Subcutaneous abdominal adipose tissue (tissue), 5 donors: ENCODE results near the gene MYRIP.
"Not testable (repeated sequence)": the region's sequence is repeated elsewhere in the genome, so short reads cannot be mapped to it uniquely, and the experiment has no call there.

Source experiments
- H3K27ac ChIP-seq: one replicate; pipeline ENCODE4 v1.7.0; 2013; ENCODE audit warnings: low read depth, mild to moderate bottlenecking, inconsistent platforms, low read length, moderate library complexity
- H3K27me3 ChIP-seq, 5 donors: one replicate each; pipeline ENCODE4 v1.7.0; 2013; ENCODE audit warnings: low read length in 5 of 5, inconsistent platforms in 1 of 5; ENCODE audit not compliant: control insufficient read depth in 5 of 5, insufficient read depth in 4 of 5
- H3K36me3 ChIP-seq, 5 donors: one replicate each; pipeline ENCODE4 v1.7.0; 2013; ENCODE audit warnings: low read length in 5 of 5; ENCODE audit not compliant: control insufficient read depth in 5 of 5, insufficient read depth in 5 of 5
- H3K4me1 ChIP-seq, 5 donors: one replicate each; pipeline ENCODE4 v1.7.0; 2013; ENCODE audit warnings: low read length in 5 of 5, mild to moderate bottlenecking in 3 of 5, moderate library complexity in 1 of 5; ENCODE audit not compliant: control insufficient read depth in 5 of 5, insufficient read depth in 5 of 5
- H3K4me3 ChIP-seq, 5 donors: one replicate each; pipeline ENCODE4 v1.7.0; 2013; ENCODE audit warnings: low read length in 5 of 5, low read depth in 1 of 5
- H3K9ac ChIP-seq, 5 donors: one replicate each; pipeline ENCODE4 v1.7.0; 2013; ENCODE audit warnings: low read length in 5 of 5, mild to moderate bottlenecking in 4 of 5, moderate library complexity in 3 of 5
- H3K9me3 ChIP-seq, 5 donors: one replicate each; pipeline ENCODE4 v1.7.0; 2013; ENCODE audit warnings: low read length in 5 of 5; ENCODE audit not compliant: control insufficient read depth in 5 of 5
- donor health status: healthy.
- donor health status: healthy.
- donor health status: healthy.
- donor health status: healthy.
- donor health status: healthy.

The MYRIP gene

DNA sequence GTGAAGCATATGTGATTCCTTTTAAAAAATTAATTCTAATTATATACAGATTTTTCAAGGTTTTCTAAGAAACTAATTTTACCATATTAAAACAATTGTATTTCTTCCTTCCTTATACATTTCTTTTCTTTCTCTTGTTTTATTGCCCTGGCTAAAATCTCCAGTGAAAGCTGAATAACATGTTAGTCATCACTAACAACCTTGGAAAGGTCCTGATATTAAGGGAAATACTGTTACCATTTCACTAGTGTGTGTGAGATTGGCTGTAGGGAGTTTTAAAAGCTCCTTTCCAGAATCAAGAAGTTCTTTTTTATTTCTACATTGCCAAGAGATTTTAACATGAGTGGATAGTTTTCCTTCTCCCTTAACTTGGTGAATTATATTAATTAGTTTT is 270.4 kb downstream of the MYRIP start:
- no peaks in the 10 kb centered on the region for H3K4me1 ChIP-seq
- no peak overlapping the region for H3K9ac ChIP-seq
- H3K4me3 ChIP-seq = no peak overlapping the region
- no peaks in the 10 kb centered on the region for H3K36me3 ChIP-seq
- H3K27me3 ChIP-seq = no peaks in the 10 kb centered on the region
- H3K27ac ChIP-seq = no peak overlapping the region
- H3K9me3 ChIP-seq = no peaks in the 10 kb centered on the region

DNA sequence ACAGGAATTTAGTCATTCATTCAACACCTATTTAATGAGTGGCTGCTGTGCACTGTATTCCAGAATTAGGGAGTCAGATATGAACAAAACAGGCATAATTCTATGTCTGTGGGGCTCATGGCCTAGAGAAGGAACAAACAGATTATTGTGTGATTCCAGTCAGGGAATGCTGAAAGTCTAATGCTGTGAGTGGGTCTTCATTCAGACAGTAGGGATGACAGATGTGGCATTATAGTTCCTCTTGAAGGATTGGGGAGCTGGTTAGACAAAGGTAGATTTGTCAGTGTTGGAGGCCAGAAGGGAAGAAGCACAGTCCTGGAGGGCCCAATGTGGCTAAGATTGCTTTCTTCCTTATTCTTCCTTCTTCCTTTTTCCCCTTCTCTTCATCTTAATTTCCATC is 273.7 kb downstream of the MYRIP start:
- no peaks in the 10 kb centered on the region for H3K4me1 ChIP-seq
- H3K27ac ChIP-seq = no peak overlapping the region
- no peak overlapping the region for H3K9ac ChIP-seq
- H3K9me3 ChIP-seq = no peaks in the 10 kb centered on the region
- no peaks in the 10 kb centered on the region for H3K36me3 ChIP-seq
- H3K27me3 ChIP-seq = no peaks in the 10 kb centered on the region
- no peak overlapping the region for H3K4me3 ChIP-seq

DNA sequence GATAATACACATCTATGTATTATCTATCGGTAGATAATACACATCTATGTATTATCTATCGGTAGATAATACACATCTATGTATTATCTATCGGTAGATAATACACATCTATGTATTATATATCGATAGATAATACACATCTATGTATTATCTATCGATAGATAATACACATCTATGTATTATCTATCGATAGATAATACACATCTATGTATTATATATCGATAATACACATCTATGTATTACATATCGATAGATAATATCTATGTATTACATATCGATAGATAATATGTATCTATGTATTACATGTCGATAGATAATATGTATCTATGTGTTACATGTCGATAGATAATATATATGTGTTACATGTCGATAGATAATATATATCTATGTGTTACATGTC is 275.0 kb downstream of the MYRIP start:
- not testable (repeated sequence) for H3K4me3 ChIP-seq, H3K27me3 ChIP-seq, H3K27ac ChIP-seq, H3K4me1 ChIP-seq, H3K9ac ChIP-seq, H3K9me3 ChIP-seq, H3K36me3 ChIP-seq

DNA sequence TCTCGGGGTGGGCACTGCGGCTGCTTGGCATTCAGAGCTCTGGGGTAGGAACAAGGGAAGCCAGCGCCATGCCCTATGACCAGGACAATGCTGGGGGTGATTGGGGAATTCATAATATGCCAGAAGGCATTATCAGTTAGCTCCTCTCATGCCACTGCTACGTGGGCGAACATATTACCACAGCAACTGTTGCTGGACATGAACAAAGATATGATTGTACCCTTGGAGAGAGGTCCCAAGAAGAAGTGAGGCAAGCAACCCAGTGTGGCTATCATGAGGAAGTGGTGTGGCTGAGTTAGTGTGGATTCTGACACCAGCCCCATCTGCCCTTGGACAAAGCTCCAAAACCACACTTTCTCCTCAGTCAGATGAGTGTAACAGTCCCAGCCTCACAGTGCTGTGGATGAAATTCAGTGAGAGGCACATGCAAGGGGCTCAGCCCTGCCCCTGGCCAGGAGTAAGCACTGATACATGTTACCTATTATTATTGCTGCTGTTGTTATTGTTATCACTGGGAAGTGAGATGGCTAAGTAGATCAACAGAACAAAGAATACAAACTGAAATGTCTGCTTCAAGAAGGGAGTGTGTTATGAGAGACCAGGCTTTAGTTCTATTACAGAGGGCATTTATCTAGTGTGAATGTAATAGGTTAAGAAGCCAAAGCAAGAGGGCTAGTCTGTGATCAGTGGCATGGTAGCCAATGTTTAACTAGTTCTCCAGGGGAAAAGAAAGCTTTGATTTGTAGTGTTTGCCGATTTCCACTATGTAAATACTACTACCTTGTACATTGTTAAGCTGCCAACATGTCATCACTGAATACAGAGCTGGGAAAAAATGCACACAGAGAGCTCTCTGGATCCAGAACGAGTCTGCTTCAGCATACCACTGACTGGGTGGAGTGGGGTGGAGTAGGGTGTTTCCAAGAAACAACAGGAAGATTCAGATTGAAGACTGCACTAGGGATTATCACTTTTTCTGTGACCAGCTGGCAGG is 277.8 kb downstream of the MYRIP start:
- no peaks in the 10 kb centered on the region for H3K36me3 ChIP-seq
- no peak overlapping the region for H3K27ac ChIP-seq
- H3K4me3 ChIP-seq = no peak overlapping the region

DNA sequence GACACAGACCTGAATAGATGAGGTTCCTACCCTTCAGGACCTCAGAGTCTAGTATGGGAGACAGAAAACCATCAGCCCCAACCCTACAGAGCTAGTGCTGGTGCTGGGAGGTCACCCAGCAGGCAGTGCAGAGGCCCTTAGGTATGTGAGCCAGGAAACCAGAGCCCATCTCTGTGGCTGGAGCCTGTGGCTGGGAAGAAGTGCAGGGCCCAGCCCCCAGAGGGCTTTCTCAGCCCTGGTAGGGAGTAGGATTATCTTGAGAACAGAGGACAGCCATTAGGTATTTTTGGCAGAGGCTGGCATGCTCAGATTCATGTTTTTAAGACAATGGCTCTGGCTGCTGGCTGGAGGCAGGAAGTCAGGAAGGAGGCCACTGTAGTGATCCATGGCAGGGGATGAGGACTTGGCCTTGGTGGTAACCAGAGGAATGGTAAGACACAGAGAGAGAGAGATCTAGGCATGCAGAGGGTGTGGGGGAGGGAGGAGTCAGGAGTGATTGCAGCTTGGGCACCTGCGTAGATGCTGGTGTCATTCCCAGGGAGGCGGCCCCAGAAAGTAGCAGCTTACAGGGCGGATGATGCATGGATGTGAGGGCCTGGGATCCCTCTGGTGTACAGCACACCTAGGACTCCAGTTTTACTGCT is 279.2 kb downstream of the MYRIP start:
- no peak overlapping the region for H3K27ac ChIP-seq
- no peak overlapping the region for H3K4me3 ChIP-seq
- no peaks in the 10 kb centered on the region for H3K9me3 ChIP-seq
- H3K36me3 ChIP-seq = no peaks in the 10 kb centered on the region
- no peak overlapping the region for H3K9ac ChIP-seq
- no peaks in the 10 kb centered on the region for H3K27me3 ChIP-seq
- no peaks in the 10 kb centered on the region for H3K4me1 ChIP-seq

More for the DNA sequence above, 277.8 kb downstream of the MYRIP start:
- no peaks in the 10 kb centered on the region for H3K9me3 ChIP-seq
- H3K4me1 ChIP-seq = no peaks in the 10 kb centered on the region
- H3K27me3 ChIP-seq = no peaks in the 10 kb centered on the region
- H3K9ac ChIP-seq = no peak overlapping the region

DNA sequence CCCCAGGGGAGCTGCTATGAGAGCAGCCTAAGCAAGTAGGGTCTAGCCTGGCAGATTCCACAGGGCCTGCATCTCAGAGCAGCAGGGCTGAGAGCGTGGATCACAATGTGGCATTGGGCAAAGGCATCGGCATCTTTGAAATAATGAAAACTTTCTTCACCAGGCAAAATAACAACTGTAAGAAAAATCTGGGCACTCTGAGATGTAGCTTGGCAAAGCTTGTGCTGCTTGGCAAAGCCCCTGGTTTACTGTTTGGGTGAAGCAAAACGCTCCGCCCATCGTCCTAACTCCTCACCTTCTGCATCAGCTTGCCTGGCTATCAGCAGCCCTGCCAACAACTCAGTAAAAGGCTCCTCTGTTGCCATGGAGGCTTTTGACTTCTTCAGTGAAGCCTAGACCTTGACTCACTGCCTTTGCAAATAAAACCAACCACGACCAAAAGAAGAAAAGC is 287.3 kb downstream of the MYRIP start:
- no peaks in the 10 kb centered on the region for H3K36me3 ChIP-seq
- H3K4me1 ChIP-seq = no peaks in the 10 kb centered on the region
- H3K27ac ChIP-seq = no peak overlapping the region
- no peaks in the 10 kb centered on the region for H3K27me3 ChIP-seq
- H3K9ac ChIP-seq = no peak overlapping the region
- peaks cover under 1 to 4% (median 3%) of the 10 kb centered on the region in 5 donors for H3K9me3 ChIP-seq
- no peak overlapping the region for H3K4me3 ChIP-seq

DNA sequence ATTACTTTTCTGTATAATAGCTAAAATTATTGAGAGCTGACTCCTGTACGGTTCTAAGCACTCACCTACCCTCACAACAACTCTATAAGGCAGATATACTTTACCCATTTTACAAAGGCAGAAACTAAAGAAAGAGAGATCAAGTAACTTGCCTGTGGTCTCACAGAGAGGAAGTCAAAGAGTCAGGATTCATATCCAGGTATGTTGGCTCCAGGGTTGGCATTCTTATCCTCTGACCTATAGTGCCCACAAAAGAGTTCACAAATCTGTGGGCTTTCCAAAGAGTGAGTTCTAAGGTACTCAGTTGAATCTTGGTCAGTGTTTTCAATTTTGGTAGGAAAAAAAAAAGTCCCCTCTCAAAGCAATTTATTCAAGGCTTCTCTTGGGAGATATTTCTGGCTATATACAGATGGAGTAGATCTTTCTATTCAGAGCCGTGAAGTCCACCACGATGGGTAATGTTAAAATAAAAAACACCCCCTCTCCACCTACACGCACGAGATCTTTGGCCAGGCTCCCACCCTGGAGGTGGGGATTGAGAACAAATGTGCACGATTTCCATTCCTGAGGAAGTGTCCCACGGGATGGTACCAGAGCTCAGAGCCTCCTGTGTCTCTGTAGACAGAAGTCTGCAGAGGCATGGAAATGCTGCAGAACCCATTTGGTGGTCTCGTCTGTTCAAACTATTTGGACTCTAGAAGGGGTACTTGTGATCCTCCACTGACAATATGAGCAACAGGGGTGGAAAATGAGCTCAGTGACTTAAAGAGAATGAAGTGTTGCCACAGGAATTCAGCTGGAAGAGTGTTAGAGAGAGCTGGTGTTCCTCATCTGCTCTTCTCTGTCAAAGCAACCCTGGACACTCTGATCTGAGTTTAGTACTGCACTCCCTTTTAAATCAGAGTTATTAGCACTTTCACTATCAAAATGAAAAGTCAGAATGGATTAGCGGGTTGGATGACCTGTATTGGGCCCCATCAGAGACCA is 288.0 kb downstream of the MYRIP start:
- H3K4me1 ChIP-seq = no peaks in the 10 kb centered on the region
- H3K27ac ChIP-seq = no peak overlapping the region
- no peak overlapping the region for H3K4me3 ChIP-seq
- no peaks in the 10 kb centered on the region for H3K27me3 ChIP-seq
- no peak overlapping the region for H3K9ac ChIP-seq
- H3K36me3 ChIP-seq = no peaks in the 10 kb centered on the region
- peaks cover 6 to 10% (median 7%) of the 10 kb centered on the region in 5 donors for H3K9me3 ChIP-seq

DNA sequence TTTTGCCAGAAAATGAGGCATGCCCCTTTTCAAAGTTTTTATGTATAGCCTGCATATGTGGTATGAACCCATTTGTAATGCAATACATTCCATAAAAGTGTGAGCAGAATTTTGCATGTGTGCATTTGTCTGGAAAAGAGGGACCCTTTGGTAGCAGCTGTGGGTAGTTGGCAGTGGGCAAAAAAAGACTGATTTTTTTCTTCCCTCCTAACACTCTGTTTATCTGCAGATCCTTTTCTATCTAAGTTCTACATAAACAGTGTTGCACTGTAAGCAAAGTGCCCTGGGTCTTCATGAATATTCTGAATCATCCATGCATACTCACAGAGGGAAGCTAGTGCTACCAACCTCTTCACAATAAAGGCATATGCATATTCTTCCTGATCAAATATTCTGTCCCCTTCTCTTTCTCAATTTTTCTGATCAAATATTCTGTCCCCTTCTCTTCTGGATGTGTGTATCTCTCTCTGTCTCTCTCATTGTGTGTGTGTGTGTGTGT is 288.9 kb downstream of the MYRIP start:
- Histone ChIP-seq H3K9me3 (peaks cover 6 to 10% (median 7%) of the 10 kb centered on the region in 5 donors), H3K27me3 (no peaks in the 10 kb centered on the region), H3K36me3 (no peaks in the 10 kb centered on the region), H3K4me1 (no peaks in the 10 kb centered on the region), H3K4me3 (no peak overlapping the region), H3K9ac (no peak overlapping the region), H3K27ac (no peak overlapping the region)

DNA sequence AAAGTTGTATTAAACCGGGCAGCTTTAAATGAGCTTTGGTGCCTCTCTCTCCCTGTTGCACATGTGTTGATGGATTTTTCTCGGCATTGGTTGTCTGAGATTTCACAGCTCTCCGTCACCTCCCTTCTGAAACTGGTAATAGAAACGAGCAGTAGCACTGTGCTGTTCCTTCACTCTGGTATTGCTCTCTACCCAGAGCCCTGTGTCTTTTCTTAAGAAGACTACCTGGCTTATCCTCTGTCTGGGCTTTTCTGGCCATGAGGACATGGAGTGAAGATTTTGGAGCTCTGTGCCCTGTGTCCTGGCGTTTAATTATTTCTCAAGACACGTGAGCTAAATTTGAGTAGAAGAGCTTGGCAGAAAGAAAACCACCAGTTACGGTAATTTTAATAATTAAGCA is 290.5 kb downstream of the MYRIP start:
- Histone ChIP-seq H3K9me3 (peaks cover 6 to 10% (median 7%) of the 10 kb centered on the region in 5 donors), H3K4me1 (no peaks in the 10 kb centered on the region), H3K4me3 (no peak overlapping the region), H3K36me3 (no peaks in the 10 kb centered on the region), H3K9ac (no peak overlapping the region), H3K27me3 (no peaks in the 10 kb centered on the region), H3K27ac (no peak overlapping the region)
